Kasumi-1 (cell line): Measurements from ENCODE around the gene NOSIP.
A peak's percentile ranks its signal among the peaks of the same experiment; 100 is the strongest.

Experiments
- DNase-seq, 2 experiments: peaks; one replicate each; lab custom pipeline; 2025; lab: John Stamatoyannopoulos, UW

The NOSIP gene

DNA sequence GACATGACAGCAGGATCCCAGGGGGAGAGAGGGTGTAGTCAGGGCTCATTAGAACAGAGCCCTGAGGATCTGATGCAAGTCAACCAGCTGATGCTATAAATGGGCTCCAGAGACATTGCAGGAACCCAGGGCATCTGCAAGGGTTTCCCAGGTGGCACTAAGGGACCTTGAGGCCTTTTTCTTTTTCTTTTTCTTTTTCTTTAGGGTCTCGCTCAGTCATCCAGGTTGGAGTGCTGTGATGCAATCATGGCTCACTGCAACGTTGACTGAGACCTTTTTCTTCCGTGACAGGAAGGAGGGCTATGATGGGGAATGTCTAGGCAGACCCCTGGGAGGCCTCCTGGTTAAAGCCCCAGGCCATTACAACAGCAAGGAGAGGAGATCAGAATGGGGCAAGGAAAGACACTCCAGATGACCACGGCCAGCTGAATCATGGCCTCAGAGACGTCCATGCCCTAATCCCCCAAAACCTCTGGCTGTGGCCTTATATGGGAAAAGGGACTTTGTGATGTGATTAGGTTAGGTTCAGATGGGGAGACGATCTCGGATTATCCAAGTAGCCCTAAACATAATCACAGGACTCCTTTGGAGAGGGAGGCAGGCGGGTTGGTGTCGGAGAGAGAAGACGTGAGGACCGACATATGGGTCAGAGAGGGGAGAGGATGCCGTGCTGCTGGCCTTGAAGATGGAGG lies 72.4 kb downstream of the NOSIP start:
- DNase-seq = no peak

DNA sequence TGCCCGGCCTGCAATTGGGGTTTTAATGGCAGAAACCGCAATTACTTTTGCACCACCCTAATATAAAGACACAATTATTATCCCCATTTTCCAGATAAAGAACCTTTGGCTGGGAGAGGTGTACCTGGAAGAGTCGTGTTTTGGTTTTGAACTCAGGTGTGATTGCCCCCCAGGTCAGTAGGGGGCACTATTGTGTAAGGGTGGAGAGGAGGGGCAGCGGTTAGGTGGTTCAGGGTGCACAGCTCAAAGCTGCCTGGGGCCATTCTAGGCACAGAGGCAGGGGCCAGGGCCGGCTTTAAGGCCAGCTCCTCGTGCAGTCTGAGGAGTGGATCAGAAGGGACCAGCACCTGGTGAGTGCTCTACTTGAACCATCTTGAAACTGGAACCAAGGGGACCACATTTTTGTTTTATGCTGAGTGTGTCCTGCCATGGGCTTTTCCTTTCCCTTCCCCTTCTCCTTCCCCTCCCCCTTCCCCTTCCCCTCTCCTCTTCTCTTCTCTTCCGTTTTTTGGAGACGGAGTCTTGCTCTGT lies 73.7 kb downstream of the NOSIP start:
- DNase-seq = peak; percentile 83 to 84
